Measurements from ENCODE around the gene RHBDD1. TPM values are rescaled to one million over a fixed set of nuclear protein-coding genes. Genes with fewer than 3 reads are reported as not detected.

Gene RHBDD1
- total and polyA plus RNA-seq, 7 donors, result 1.8 to 28.0 (median 17.5) TPM

DNA sequence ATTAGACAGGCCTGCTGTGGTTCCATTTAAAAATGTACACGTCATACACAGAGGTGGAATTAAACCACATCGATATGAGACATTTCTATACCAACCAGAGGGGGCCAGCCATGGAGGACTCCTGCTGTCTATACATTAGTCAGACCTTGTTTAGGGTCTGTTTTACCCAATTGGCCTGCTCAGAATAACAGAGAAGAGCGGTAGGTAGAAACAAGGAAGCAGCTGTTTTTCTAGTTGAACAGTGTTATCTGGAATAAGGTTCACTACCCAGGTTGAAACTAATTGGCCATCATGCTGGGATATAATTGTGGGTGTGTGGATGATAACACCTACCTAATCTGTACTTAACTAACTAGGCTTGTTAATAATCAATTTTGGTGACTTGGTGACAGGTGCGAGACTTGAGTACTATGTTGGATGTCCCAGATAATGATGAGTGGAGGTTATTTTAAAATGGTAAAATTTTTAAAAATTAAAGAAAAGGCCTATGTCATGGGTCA is 47.5 kb downstream of the RHBDD1 start:
- TF ChIP-seq EP300 (IDR thresholded peaks at IDR 0.05) (no peak), POLR2A (IDR thresholded peaks at IDR 0.05) (no peak), POLR2AphosphoS5 (IDR thresholded peaks at IDR 0.05) (no peak)
- TF ChIP-seq, protein P1, sequence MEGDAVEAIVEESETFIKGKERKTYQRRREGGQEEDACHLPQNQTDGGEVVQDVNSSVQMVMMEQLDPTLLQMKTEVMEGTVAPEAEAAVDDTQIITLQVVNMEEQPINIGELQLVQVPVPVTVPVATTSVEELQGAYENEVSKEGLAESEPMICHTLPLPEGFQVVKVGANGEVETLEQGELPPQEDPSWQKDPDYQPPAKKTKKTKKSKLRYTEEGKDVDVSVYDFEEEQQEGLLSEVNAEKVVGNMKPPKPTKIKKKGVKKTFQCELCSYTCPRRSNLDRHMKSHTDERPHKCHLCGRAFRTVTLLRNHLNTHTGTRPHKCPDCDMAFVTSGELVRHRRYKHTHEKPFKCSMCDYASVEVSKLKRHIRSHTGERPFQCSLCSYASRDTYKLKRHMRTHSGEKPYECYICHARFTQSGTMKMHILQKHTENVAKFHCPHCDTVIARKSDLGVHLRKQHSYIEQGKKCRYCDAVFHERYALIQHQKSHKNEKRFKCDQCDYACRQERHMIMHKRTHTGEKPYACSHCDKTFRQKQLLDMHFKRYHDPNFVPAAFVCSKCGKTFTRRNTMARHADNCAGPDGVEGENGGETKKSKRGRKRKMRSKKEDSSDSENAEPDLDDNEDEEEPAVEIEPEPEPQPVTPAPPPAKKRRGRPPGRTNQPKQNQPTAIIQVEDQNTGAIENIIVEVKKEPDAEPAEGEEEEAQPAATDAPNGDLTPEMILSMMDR (IDR thresholded peaks at IDR 0.05), result no peak
- WGBS, 2 donors, result 85 to 96% methylated on average over 4 of the region's 4 CpGs
- Histone ChIP-seq H3K36me3 (no peaks in the 10 kb centered on the region), H3K4me3 (no peak overlapping the region), H3K4me1 (peaks cover 0 to 31% (median 16%) of the 10 kb centered on the region in 4 donors), H3K9me3 (no peaks in the 10 kb centered on the region), H3K27ac (no peak overlapping the region), H3K27me3 (no peaks in the 10 kb centered on the region)
- no peak for DNase-seq
- intact Hi-C loops (cut with DNase I), result no loop called here

- intact Hi-C loops (cut with DNase I), result no loop called here
- Histone ChIP-seq H3K36me3 (no peaks in the 10 kb centered on the region), H3K27me3 (no peaks in the 10 kb centered on the region), H3K27ac (no peak overlapping the region), H3K4me3 (no peak overlapping the region), H3K9me3 (no peaks in the 10 kb centered on the region), H3K4me1 (peaks cover 0 to 23% (median 11%) of the 10 kb centered on the region in 4 donors)
- no peak for DNase-seq
- TF ChIP-seq POLR2A (IDR thresholded peaks at IDR 0.05), result no peak
- no peak for TF ChIP-seq POLR2AphosphoS5 (IDR thresholded peaks at IDR 0.05)
- TF ChIP-seq, protein P1 (IDR thresholded peaks at IDR 0.05), result no peak
- no peak for TF ChIP-seq EP300 (IDR thresholded peaks at IDR 0.05)
Observed at GRCh38 chr2:226884166-226884565, 48.3 kb downstream of the RHBDD1 start.

- no peak for TF ChIP-seq POLR2A (IDR thresholded peaks at IDR 0.05)
- TF ChIP-seq, protein P1 (IDR thresholded peaks at IDR 0.05), result no peak
- no peak for TF ChIP-seq POLR2AphosphoS5 (IDR thresholded peaks at IDR 0.05)
- no peak for TF ChIP-seq EP300 (IDR thresholded peaks at IDR 0.05)
- peaks cover 0 to 8% (median 4%) of the 10 kb centered on the region in 4 donors for H3K4me1 ChIP-seq
- H3K9me3 ChIP-seq, result no peaks in the 10 kb centered on the region
- no peak overlapping the region for H3K27ac ChIP-seq
- no peaks in the 10 kb centered on the region for H3K27me3 ChIP-seq
- intact Hi-C loops (cut with DNase I), result no loop called here
- H3K4me3 ChIP-seq, result no peak overlapping the region
- DNase-seq, result no peak
- H3K36me3 ChIP-seq, result no peaks in the 10 kb centered on the region
- 90 to 91% methylated on average over 8 of the region's 8 CpGs for WGBS, 2 donors
Observed at GRCh38 chr2:226885769-226886435, 50.0 kb downstream of the RHBDD1 start.

GRCh38 chr2:226887940-226888339 is 52.1 kb downstream of the RHBDD1 start:
- H3K27me3 ChIP-seq, result no peaks in the 10 kb centered on the region
- DNase-seq, result no peak
- whole genome bisulfite sequencing, 2 donors, result 83 to 84% methylated on average over 6 of the region's 6 CpGs
- no peak for TF ChIP-seq EP300 (IDR thresholded peaks at IDR 0.05)
- TF ChIP-seq POLR2A (IDR thresholded peaks at IDR 0.05), result no peak
- TF ChIP-seq POLR2AphosphoS5 (IDR thresholded peaks at IDR 0.05), result no peak
- TF ChIP-seq, protein P1 (IDR thresholded peaks at IDR 0.05), result no peak
- peaks cover 0 to 8% (median 4%) of the 10 kb centered on the region in 4 donors for H3K4me1 ChIP-seq
- no peaks in the 10 kb centered on the region for H3K36me3 ChIP-seq
- intact Hi-C loops (cut with DNase I), result no loop called here
- no peak overlapping the region for H3K4me3 ChIP-seq
- no peaks in the 10 kb centered on the region for H3K9me3 ChIP-seq
- H3K27ac ChIP-seq, result no peak overlapping the region
